HUES48 (cell line): ENCODE data around the gene ANKMY1.

Experiments used
- H3K27ac ChIP-seq: one replicate; pipeline ENCODE4 v1.7.0; 2013; ENCODE audit warnings: low read depth, low read length, inconsistent platforms
- H3K27me3 ChIP-seq: 2 replicates; pipeline ENCODE4 v1.6.1; 2013; ENCODE audit warnings: mild to moderate bottlenecking, low read length; ENCODE audit not compliant: control insufficient read depth, insufficient read depth
- H3K36me3 ChIP-seq: 2 replicates; pipeline ENCODE4 v1.6.1; 2013; ENCODE audit warnings: low read length; ENCODE audit not compliant: control insufficient read depth, insufficient read depth
- H3K4me1 ChIP-seq: 2 replicates; pipeline ENCODE4 v1.6.1; 2013; ENCODE audit warnings: mild to moderate bottlenecking, low read length; ENCODE audit not compliant: control insufficient read depth, insufficient read depth
- H3K4me3 ChIP-seq: 2 replicates; pipeline ENCODE4 v1.5.1; 2013; ENCODE audit warnings: mild to moderate bottlenecking, low read depth, low read length
- H3K9ac ChIP-seq: 2 replicates; pipeline ENCODE4 v1.6.1; 2013; ENCODE audit warnings: mild to moderate bottlenecking, low read depth, low read length, moderate library complexity
- H3K9me3 ChIP-seq: 2 replicates; pipeline ENCODE4 v1.6.1; 2013; ENCODE audit warnings: low read length; ENCODE audit not compliant: control insufficient read depth, insufficient read depth

Gene ANKMY1

GRCh38 chr2:240443891-240444301, 113.9 kb downstream of the ANKMY1 start:
- Histone ChIP-seq H3K4me3 (no peak overlapping the region), H3K9me3 (no peaks in the 10 kb centered on the region), H3K9ac (no peak overlapping the region), H3K4me1 (no peaks in the 10 kb centered on the region), H3K27ac (no peak overlapping the region), H3K27me3 (no peaks in the 10 kb centered on the region), H3K36me3 (no peaks in the 10 kb centered on the region)

- Histone ChIP-seq H3K4me1 (peaks cover under 1% of the 10 kb centered on the region; the same call in 1 of the 2 replicates), H3K9ac (no peak overlapping the region), H3K27ac (no peak overlapping the region), H3K36me3 (no peaks in the 10 kb centered on the region), H3K9me3 (no peaks in the 10 kb centered on the region), H3K27me3 (peaks cover under 1% of the 10 kb centered on the region), H3K4me3 (no peak overlapping the region)
These were observed 114.7 kb downstream of the ANKMY1 start for GRCh38 chr2:240442891-240443715.

GRCh38 chr2:240441993-240442411, 115.8 kb downstream of the ANKMY1 start:
- Histone ChIP-seq H3K27me3 (peaks cover 12% of the 10 kb centered on the region), H3K9ac (no peak overlapping the region), H3K9me3 (no peaks in the 10 kb centered on the region), H3K4me1 (peaks cover 5% of the 10 kb centered on the region; the same call in 1 of the 2 replicates), H3K27ac (no peak overlapping the region), H3K36me3 (no peaks in the 10 kb centered on the region), H3K4me3 (no peak overlapping the region)

- Histone ChIP-seq H3K9me3 (no peaks in the 10 kb centered on the region), H3K9ac (no peak overlapping the region), H3K4me1 (peaks cover 5% of the 10 kb centered on the region; the same call in 1 of the 2 replicates), H3K4me3 (no peak overlapping the region), H3K27ac (no peak overlapping the region), H3K27me3 (peaks cover 17% of the 10 kb centered on the region), H3K36me3 (no peaks in the 10 kb centered on the region)
These were observed 116.3 kb downstream of the ANKMY1 start for GRCh38 chr2:240441326-240441992.

- H3K9ac ChIP-seq: no peak overlapping the region
- H3K9me3 ChIP-seq: no peaks in the 10 kb centered on the region
- no peak overlapping the region for H3K4me3 ChIP-seq
- peaks cover 5% of the 10 kb centered on the region; the same call in 1 of the 2 replicates for H3K4me1 ChIP-seq
- H3K27me3 ChIP-seq: peaks cover 21% of the 10 kb centered on the region
- no peaks in the 10 kb centered on the region for H3K36me3 ChIP-seq
- H3K27ac ChIP-seq: no peak overlapping the region
These were observed 117.0 kb downstream of the ANKMY1 start for GRCh38 chr2:240440704-240441320.

- no peaks in the 10 kb centered on the region for H3K36me3 ChIP-seq
- H3K27me3 ChIP-seq: peaks cover 21% of the 10 kb centered on the region
- H3K9ac ChIP-seq: no peak overlapping the region
- no peak overlapping the region for H3K27ac ChIP-seq
- peaks cover 5% of the 10 kb centered on the region; the same call in 1 of the 2 replicates for H3K4me1 ChIP-seq
- H3K9me3 ChIP-seq: no peaks in the 10 kb centered on the region
- H3K4me3 ChIP-seq: no peak overlapping the region
These were observed 117.5 kb downstream of the ANKMY1 start for GRCh38 chr2:240440251-240440650.

- Histone ChIP-seq H3K36me3 (no peaks in the 10 kb centered on the region), H3K27ac (no peak overlapping the region), H3K4me3 (no peak overlapping the region), H3K4me1 (peaks cover 5% of the 10 kb centered on the region; the same call in 1 of the 2 replicates), H3K9me3 (no peaks in the 10 kb centered on the region), H3K9ac (no peak overlapping the region), H3K27me3 (peaks cover 21% of the 10 kb centered on the region)
These were observed 118.1 kb downstream of the ANKMY1 start for GRCh38 chr2:240439698-240440151.

- H3K4me3 ChIP-seq: no peak overlapping the region
- no peaks in the 10 kb centered on the region for H3K36me3 ChIP-seq
These were observed 118.7 kb downstream of the ANKMY1 start for GRCh38 chr2:240438810-240439697.

GRCh38 chr2:240437861-240438809, 119.7 kb downstream of the ANKMY1 start:
- no peak overlapping the region for H3K4me3 ChIP-seq
- H3K9me3 ChIP-seq: no peaks in the 10 kb centered on the region
- peaks cover 31% of the 10 kb centered on the region for H3K27me3 ChIP-seq
- no peak overlapping the region for H3K27ac ChIP-seq
- no peaks in the 10 kb centered on the region for H3K36me3 ChIP-seq
- no peak overlapping the region for H3K9ac ChIP-seq
- H3K4me1 ChIP-seq: peaks cover 5% of the 10 kb centered on the region; the same call in 1 of the 2 replicates

More at GRCh38 chr2:240438810-240439697, 118.7 kb downstream of the ANKMY1 start:
- Histone ChIP-seq H3K4me1 (peaks cover 5% of the 10 kb centered on the region; the same call in 1 of the 2 replicates), H3K27me3 (peaks cover 23% of the 10 kb centered on the region), H3K9ac (no peak overlapping the region), H3K9me3 (no peaks in the 10 kb centered on the region), H3K27ac (no peak overlapping the region)
